GM18907 (cell line): ENCODE data around the gene CDK4.
"Not testable (repeated sequence)": the region's sequence is repeated elsewhere in the genome, so short reads cannot be mapped to it uniquely, and the experiment has no call there.

Source experiments
- ATAC-seq: cut with Tn5 transposase; IDR thresholded peaks from one replicate; pipeline ENCODE4 v1.9.1; 2021; ENCODE audit warnings: mild to moderate bottlenecking, moderate library complexity; ENCODE audit not compliant: unreplicated experiment

Gene CDK4

GRCh38 chr12:57751788-57752667 is at the start of gene CDK4:
CDK4 (minus strand) TSS chr12:57752310; CDS start chr12:57751717, 593 bp downstream.
- peak; percentile 75 for ATAC-seq

GRCh38 chr12:57800965-57801364 is 48.9 kb upstream of the CDK4 start:
- ATAC-seq = no peak

- no peak for ATAC-seq
Measured at GRCh38 chr12:57797933-57798332, 45.8 kb upstream of the CDK4 start.

GRCh38 chr12:57796996-57797395 is 44.9 kb upstream of the CDK4 start:
- no peak for ATAC-seq

GRCh38 chr12:57795354-57795753 is 43.2 kb upstream of the CDK4 start:
- no peak for ATAC-seq

GRCh38 chr12:57793920-57794319 is 41.8 kb upstream of the CDK4 start:
- ATAC-seq = no peak

- ATAC-seq = no peak
Measured at GRCh38 chr12:57783861-57784260, 31.8 kb upstream of the CDK4 start.

GRCh38 chr12:57783466-57783801 is 31.3 kb upstream of the CDK4 start:
- ATAC-seq = no peak

- ATAC-seq = peak; percentile 91
Measured at GRCh38 chr12:57782608-57783465, 30.7 kb upstream of the CDK4 start, which contains the start of gene TSFM. TSFM (plus strand) TSS chr12:57782787; CDS start chr12:57782802, 15 bp downstream.

- ATAC-seq = peak; percentile 8
Measured at GRCh38 chr12:57782243-57782607, 30.1 kb upstream of the CDK4 start.

GRCh38 chr12:57781801-57782200 is 29.7 kb upstream of the CDK4 start:
- ATAC-seq = no peak

- ATAC-seq = no peak
Measured at GRCh38 chr12:57781244-57781643, 29.1 kb upstream of the CDK4 start.

- ATAC-seq = no peak
Measured at GRCh38 chr12:57780284-57780897, 28.3 kb upstream of the CDK4 start.

- no peak for ATAC-seq
Measured at GRCh38 chr12:57779736-57780135, 27.6 kb upstream of the CDK4 start.

GRCh38 chr12:57777911-57778310 is 25.8 kb upstream of the CDK4 start:
- no peak for ATAC-seq

GRCh38 chr12:57777367-57777766 is 25.3 kb upstream of the CDK4 start:
- ATAC-seq = no peak

GRCh38 chr12:57776247-57776587 is 24.1 kb upstream of the CDK4 start:
- no peak for ATAC-seq

GRCh38 chr12:57775563-57776246 is 23.6 kb upstream of the CDK4 start:
- ATAC-seq = no peak

- ATAC-seq = no peak
Measured at GRCh38 chr12:57775044-57775443, 22.9 kb upstream of the CDK4 start.

- ATAC-seq = not testable (repeated sequence)
Measured at GRCh38 chr12:57774634-57775033, 22.5 kb upstream of the CDK4 start.
